K562 (cell line): ENCODE data around the gene SLC25A18. TPM values are rescaled to one million over a fixed set of nuclear protein-coding genes. Genes with fewer than 3 reads are reported as not detected.

Experiments
- ESRRA ChIP-seq: fragments of 450-650 bp; IDR thresholded peaks from 2 replicates; pipeline ENCODE4 v1.6.1; 2014; ENCODE audit warnings: low read depth, mild to moderate bottlenecking, moderate library complexity, borderline replicate concordance
- FOS ChIP-seq: IDR thresholded peaks from 3 replicates; pipeline ENCODE4 v1.6.1; 2011; ENCODE audit not compliant: insufficient read length; ENCODE audit errors: extremely low read depth
- GTF2A2 ChIP-seq: IDR thresholded peaks from 2 replicates; pipeline ENCODE4 v1.6.1; 2016; ENCODE audit warnings: mild to moderate bottlenecking, missing genetic modification characterization, missing compliant biosample characterization
- ILF3 ChIP-seq: fragments of 450-650 bp; IDR thresholded peaks from 2 replicates; pipeline ENCODE4 v1.6.1; 2018; ENCODE audit warnings: antibody characterized with exemption, mild to moderate bottlenecking, moderate library complexity, borderline replicate concordance
- KAT8 ChIP-seq: fragments of 450-650 bp; IDR thresholded peaks from 2 replicates; pipeline ENCODE4 v1.6.1; 2016; ENCODE audit warnings: low read depth, mild to moderate bottlenecking
- MCM5 ChIP-seq: fragments of 450-650 bp; IDR thresholded peaks from 2 replicates; pipeline ENCODE4 v1.6.1; 2016; ENCODE audit warnings: low read depth
- MTA1 ChIP-seq: fragments of 450-650 bp; IDR thresholded peaks from 2 replicates; pipeline ENCODE4 v1.6.1; 2017; ENCODE audit warnings: borderline replicate concordance
- MTA3 ChIP-seq: fragments of 450-650 bp; formaldehyde crosslinking; IDR thresholded peaks from 2 replicates; pipeline ENCODE4 v1.6.1; 2017; ENCODE audit warnings: mild to moderate bottlenecking, borderline replicate concordance
- NBN ChIP-seq: fragments of 450-650 bp; IDR thresholded peaks from 2 replicates; pipeline ENCODE4 v1.6.1; 2016; ENCODE audit warnings: low read depth, mild to moderate bottlenecking
- PCBP1 ChIP-seq: fragments of 200-400 bp; formaldehyde crosslinking; IDR thresholded peaks from 2 replicates; pipeline ENCODE4 v1.6.1; 2018; ENCODE audit warnings: mild to moderate bottlenecking, low read depth, low read length; ENCODE audit not compliant: poor library complexity, severe bottlenecking
- POLR2G ChIP-seq: fragments of 200-400 bp; formaldehyde crosslinking; IDR thresholded peaks from 2 replicates; pipeline ENCODE4 v1.6.1; 2017; ENCODE audit warnings: low read depth, mild to moderate bottlenecking, antibody characterized with exemption, low read length, moderate library complexity
- RBBP5 ChIP-seq: fragments of 200-600 bp; sonication (generic); IDR thresholded peaks from 2 replicates; pipeline ENCODE4 v1.6.1; 2012; ENCODE audit warnings: borderline replicate concordance, mild to moderate bottlenecking, low read length, control low read depth, inconsistent platforms; ENCODE audit not compliant: insufficient read depth, poor library complexity, severe bottlenecking
- SMAD4 ChIP-seq: fragments of 250-450 bp; sonication (Bioruptor Pico); conservative IDR thresholded peaks from 2 replicates; pipeline ENCODE4 v1.8.0; 2021; ENCODE audit warnings: inconsistent platforms, mild to moderate bottlenecking, moderate library complexity
- SRF ChIP-seq, 2 experiments: fragments of 250-450, 450-650 bp in 1 of 2; sonication (Bioruptor Pico) in 1 of 2; sonication (generic) in 1 of 2; formaldehyde crosslinking; IDR thresholded peaks; 2 replicates each; pipeline versions ENCODE4 v1.5.0 to v1.5.1; 2020 to 2022; ENCODE audit warnings: mild to moderate bottlenecking in 1 of 2, missing genetic modification reagents in 1 of 2
- SRSF1 ChIP-seq: fragments of 200-400 bp; formaldehyde crosslinking; IDR thresholded peaks from 2 replicates; pipeline ENCODE4 v1.6.1; 2017; ENCODE audit warnings: mild to moderate bottlenecking, low read depth, low read length, moderate library complexity
- SRSF3 ChIP-seq: fragments of 200-400 bp; formaldehyde crosslinking; IDR thresholded peaks from 2 replicates; pipeline ENCODE4 v1.6.1; 2016; ENCODE audit warnings: mild to moderate bottlenecking, low read length, moderate library complexity; ENCODE audit not compliant: insufficient read depth
- YBX1 ChIP-seq: fragments of 450-650 bp; IDR thresholded peaks from 2 replicates; pipeline ENCODE4 v1.7.1; 2016; ENCODE audit warnings: mild to moderate bottlenecking
- ZFP1 ChIP-seq: fragments of 450-650 bp; formaldehyde crosslinking; IDR thresholded peaks from 2 replicates; pipeline ENCODE4 v1.4.0; 2020; ENCODE audit warnings: mild to moderate bottlenecking, mixed read lengths
- polyA plus RNA-seq, 8 experiments: library from polyadenylated mRNA; depleted of rRNA in 4 of 8; stranded (reverse) in 5 of 8; unstranded in 3 of 8; fragments of >200 nt; fragmentation: Nextera tagmentation in 2 of 8; fragmentation: Illumina TruSeq in 1 of 8; extraction: Ambion mirVana in 2 of 8; extraction: Trizol in 1 of 8; gene quantifications; 2 replicates each; pipeline versions ENCODE4 v1.2.1 to v1.2.3, GENCODE V29; 2011 to 2014; ENCODE audit warnings: inconsistent platforms in 1 of 8, missing spikeins in 1 of 8
- total RNA-seq, 7 experiments: library from RNA; depleted of rRNA in 6 of 7; stranded (reverse); fragments of >200 nt in 6 of 7; fragmentation: Illumina TruSeq in 2 of 7; extraction: Trizol in 2 of 7; gene quantifications; 2 replicates each; pipeline versions ENCODE4 v1.2.1 to v1.2.3, GENCODE V29; 2011 to 2021; ENCODE audit warnings: low replicate concordance in 1 of 7
- TF ChIP-seq, protein P1 (sequence below), 3 experiments: IDR thresholded peaks in 2 of 3; conservative IDR thresholded peaks in 1 of 3; 2 replicates each; pipeline ENCODE4 v1.5.1; 2011 to 2012; ENCODE audit warnings: low read length in 3 of 3, mild to moderate bottlenecking in 3 of 3, control low read depth in 2 of 3, improper control_type of control experiment in 1 of 3, inconsistent platforms in 1 of 3, low read depth in 1 of 3, mixed read lengths in 1 of 3, moderate library complexity in 1 of 3; ENCODE audit not compliant: insufficient read depth in 2 of 3
- TF ChIP-seq, protein P2 (sequence below): fragments of 250-450 bp; sonication (Bioruptor Pico); IDR thresholded peaks from 2 replicates; pipeline ENCODE4 v1.6.1; 2021; ENCODE audit warnings: mild to moderate bottlenecking
- TF ChIP-seq, protein P3 (sequence below): fragments of 450-650 bp; formaldehyde crosslinking; conservative IDR thresholded peaks from 2 replicates; pipeline ENCODE4 v1.4.0; 2022; ENCODE audit warnings: mild to moderate bottlenecking, missing genetic modification characterization
- TF ChIP-seq, protein P4 (sequence below): fragments of 450-650 bp; IDR thresholded peaks from 2 replicates; pipeline ENCODE4 v1.6.1; 2016; ENCODE audit warnings: borderline replicate concordance
- TF ChIP-seq, protein P5 (sequence below): fragments of 250-450 bp; sonication (Bioruptor Pico); IDR thresholded peaks from 2 replicates; pipeline ENCODE4 v1.8.0; 2021; ENCODE audit warnings: moderate library complexity, mild to moderate bottlenecking, inconsistent platforms

SLC25A18 gene
- total and polyA plus RNA-seq, 9 of the 15 experiments (the other 6 are each of a cell fraction or from before 2014, with no cell fraction given) = 0.04 TPM; not detected in 8

DNA sequence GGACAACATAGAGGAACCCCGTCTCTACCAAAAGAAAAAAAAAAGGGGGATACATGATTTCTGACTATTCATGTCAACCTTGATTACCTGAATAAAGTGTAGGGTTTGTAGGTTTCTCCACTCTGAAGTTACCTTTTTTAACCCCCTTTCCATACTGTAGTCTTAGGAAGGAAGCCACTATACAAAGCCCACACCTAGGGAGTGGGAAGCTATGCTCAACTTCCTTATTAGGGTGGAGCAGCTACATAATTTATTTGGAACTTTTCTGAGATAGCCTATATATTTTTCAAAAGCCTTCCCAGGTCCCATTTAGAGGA, 65.8 kb downstream of the SLC25A18 start (continued):
- TF ChIP-seq SRSF1 (no peak), POLR2G (no peak), RBBP5 (no peak), ZFP1 (CRISPR knock-in tag) (0 out of 2 replicates have a peak, but pooled peaks have one; percentile 29), MTA1 (0 out of 2 replicates have a peak, but pooled peaks have one; percentile 11), FOS (no peak), KAT8 (no peak), PCBP1 (no peak), ESRRA (no peak), NBN (0 out of 2 replicates have a peak, but pooled peaks have one; percentile 16), MCM5 (no peak), SRF (CRISPR knock-in tag; IDR thresholded peaks at IDR 0.05) (peak in 1 of 2 experiments; percentile 82; a peak in 1 of 4 replicates), YBX1 (no peak), ILF3 (peak; percentile 51; the same call in 1 of the 2 replicates), SMAD4 (no peak), SRSF3 (no peak), GTF2A2 (tag) (no peak), MTA3 (0 out of 2 replicates have a peak, but pooled peaks have one; percentile 17)
- TF ChIP-seq, protein P1, sequence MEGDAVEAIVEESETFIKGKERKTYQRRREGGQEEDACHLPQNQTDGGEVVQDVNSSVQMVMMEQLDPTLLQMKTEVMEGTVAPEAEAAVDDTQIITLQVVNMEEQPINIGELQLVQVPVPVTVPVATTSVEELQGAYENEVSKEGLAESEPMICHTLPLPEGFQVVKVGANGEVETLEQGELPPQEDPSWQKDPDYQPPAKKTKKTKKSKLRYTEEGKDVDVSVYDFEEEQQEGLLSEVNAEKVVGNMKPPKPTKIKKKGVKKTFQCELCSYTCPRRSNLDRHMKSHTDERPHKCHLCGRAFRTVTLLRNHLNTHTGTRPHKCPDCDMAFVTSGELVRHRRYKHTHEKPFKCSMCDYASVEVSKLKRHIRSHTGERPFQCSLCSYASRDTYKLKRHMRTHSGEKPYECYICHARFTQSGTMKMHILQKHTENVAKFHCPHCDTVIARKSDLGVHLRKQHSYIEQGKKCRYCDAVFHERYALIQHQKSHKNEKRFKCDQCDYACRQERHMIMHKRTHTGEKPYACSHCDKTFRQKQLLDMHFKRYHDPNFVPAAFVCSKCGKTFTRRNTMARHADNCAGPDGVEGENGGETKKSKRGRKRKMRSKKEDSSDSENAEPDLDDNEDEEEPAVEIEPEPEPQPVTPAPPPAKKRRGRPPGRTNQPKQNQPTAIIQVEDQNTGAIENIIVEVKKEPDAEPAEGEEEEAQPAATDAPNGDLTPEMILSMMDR (IDR thresholded peaks at IDR 0.05 in 2 of 3, conservative IDR thresholded peaks at IDR 0.05 in 1 of 3; ENCODE audit: insufficient read depth in 2 of 3, low read depth in 1 of 3, low read length in 3 of 3) = no peak
- TF ChIP-seq, protein P2, sequence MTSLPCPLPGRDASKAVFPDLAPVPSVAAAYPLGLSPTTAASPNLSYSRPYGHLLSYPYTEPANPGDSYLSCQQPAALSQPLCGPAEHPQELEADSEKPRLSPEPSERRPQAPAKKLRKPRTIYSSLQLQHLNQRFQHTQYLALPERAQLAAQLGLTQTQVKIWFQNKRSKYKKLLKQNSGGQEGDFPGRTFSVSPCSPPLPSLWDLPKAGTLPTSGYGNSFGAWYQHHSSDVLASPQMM = no peak
- TF ChIP-seq, protein P3, sequence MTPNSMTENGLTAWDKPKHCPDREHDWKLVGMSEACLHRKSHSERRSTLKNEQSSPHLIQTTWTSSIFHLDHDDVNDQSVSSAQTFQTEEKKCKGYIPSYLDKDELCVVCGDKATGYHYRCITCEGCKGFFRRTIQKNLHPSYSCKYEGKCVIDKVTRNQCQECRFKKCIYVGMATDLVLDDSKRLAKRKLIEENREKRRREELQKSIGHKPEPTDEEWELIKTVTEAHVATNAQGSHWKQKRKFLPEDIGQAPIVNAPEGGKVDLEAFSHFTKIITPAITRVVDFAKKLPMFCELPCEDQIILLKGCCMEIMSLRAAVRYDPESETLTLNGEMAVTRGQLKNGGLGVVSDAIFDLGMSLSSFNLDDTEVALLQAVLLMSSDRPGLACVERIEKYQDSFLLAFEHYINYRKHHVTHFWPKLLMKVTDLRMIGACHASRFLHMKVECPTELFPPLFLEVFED (CRISPR knock-in tag) = no peak; the same call in 1 of the 2 replicates
- TF ChIP-seq, protein P4, sequence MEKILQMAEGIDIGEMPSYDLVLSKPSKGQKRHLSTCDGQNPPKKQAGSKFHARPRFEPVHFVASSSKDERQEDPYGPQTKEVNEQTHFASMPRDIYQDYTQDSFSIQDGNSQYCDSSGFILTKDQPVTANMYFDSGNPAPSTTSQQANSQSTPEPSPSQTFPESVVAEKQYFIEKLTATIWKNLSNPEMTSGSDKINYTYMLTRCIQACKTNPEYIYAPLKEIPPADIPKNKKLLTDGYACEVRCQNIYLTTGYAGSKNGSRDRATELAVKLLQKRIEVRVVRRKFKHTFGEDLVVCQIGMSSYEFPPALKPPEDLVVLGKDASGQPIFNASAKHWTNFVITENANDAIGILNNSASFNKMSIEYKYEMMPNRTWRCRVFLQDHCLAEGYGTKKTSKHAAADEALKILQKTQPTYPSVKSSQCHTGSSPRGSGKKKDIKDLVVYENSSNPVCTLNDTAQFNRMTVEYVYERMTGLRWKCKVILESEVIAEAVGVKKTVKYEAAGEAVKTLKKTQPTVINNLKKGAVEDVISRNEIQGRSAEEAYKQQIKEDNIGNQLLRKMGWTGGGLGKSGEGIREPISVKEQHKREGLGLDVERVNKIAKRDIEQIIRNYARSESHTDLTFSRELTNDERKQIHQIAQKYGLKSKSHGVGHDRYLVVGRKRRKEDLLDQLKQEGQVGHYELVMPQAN = no peak
- TF ChIP-seq, protein P5, sequence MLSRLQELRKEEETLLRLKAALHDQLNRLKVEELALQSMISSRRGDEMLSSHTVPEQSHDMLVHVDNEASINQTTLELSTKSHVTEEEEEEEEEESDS = no peak
